Activated CD4-positive, alpha-beta T cell treated with anti-CD3 and anti-CD28 coated beads for 1 hour (primary cell): ENCODE results near the gene PARD3B.

Source experiments
- DNase-seq: peaks from one replicate; pipeline ENCODE4 v3.0.0-alpha.2; 2020

PARD3B gene

GRCh38 chr2:204972606-204973336, 427.5 kb downstream of the PARD3B start:
- DNase-seq = no peak

DNA sequence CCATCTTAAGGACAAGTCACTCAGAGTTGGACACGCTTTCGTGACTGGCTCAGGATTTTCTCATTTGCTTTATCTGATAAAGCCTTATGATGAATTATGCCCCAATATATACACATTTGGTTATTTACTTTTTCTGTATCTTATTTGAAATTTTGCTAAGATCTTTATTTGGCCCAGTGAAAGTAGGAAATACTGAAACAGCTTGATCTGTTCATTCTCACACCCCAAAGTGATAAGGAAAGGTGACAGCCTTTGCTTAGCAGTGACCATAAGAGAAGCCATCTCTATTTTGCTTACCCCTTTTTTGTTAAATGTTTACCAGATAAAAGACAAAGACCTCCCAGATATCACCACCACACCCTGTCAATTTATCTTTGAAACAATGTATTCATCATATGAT, 428.3 kb downstream of the PARD3B start:
- no peak for DNase-seq

GRCh38 chr2:204974487-204974886, 429.2 kb downstream of the PARD3B start:
- DNase-seq = no peak

GRCh38 chr2:204977914-204978313, 432.6 kb downstream of the PARD3B start:
- no peak for DNase-seq

GRCh38 chr2:204982303-204982702, 437.0 kb downstream of the PARD3B start:
- DNase-seq = no peak

DNA sequence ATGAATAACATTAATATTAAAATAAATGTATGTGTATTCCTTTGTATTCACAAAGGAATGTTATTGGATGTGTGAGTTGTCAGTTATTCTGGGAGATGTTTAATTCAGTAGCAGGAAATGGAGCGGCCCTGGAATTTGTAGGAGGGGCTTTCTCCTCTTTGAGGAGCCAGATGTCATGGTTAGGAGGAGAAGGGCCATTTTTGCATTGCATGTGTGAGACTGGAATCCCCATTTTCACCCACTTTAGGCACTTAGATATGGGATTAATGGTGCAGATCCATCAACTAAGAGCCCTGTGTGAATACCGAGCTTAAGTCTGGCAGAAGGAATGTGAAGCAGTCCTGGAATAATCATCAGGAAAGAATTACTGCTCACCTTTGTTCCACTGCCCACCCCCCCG, 439.2 kb downstream of the PARD3B start:
- DNase-seq = no peak

DNA sequence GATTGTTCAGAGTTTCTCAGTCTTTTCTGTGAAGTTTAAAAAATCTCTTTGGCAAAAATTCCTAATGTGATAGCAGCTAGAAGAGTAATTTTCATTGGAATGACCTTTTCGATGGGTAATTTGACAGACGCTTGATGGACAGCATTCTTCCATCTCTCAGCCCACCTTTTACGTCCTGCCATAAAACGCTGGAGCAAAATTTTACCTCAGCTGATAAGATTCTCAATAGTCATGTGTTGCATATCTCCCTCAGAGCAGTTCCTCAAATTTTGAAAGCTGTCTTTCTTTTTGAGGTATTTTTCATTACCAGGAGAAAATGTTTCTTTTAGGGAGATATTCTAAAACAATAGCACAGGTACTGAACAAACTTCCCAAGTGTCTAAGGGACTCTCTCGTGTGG, 441.4 kb downstream of the PARD3B start:
- DNase-seq = no peak

DNA sequence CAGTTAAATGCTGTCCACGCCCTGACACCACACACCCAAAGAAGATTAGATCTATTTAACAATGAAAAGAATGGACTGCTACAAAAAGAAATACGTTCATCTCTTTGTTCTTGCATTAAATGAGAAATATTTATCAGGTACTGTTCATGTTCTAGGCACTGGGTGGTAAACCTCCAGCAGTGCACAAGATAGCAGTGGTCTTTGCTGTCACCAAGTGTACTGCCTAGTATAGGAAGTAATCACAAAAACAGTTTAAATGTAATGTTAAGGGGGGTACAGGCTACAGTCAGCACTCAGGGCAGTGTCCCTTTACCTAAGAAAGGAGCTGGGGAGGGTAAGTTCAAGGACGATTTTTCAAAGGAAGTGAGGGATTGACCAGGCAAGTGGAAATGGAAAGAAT, 443.6 kb downstream of the PARD3B start:
- DNase-seq = no peak

DNA sequence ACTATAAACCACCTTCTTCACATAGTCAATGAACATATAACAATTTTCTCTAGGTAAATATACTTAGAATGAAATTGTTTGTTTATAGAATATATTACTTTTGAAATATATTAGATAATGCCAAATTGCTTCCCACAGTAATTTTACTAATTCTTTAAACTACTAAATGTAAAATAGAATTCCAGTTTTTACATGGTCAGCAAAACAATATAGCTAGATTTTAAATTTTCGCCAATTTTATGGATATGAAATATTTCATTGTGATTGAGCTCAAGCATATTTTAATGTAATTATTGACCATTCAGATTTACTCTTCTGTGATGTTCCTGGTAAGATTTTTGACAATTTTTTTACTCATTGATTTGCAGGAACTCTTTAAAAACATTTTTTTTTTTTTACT, 444.6 kb downstream of the PARD3B start:
- no peak for DNase-seq

- no peak for DNase-seq
These were observed 456.2 kb downstream of the PARD3B start for GRCh38 chr2:205001300-205001966.

- no peak for DNase-seq
These were observed 457.1 kb downstream of the PARD3B start for GRCh38 chr2:205002390-205002789.

DNA sequence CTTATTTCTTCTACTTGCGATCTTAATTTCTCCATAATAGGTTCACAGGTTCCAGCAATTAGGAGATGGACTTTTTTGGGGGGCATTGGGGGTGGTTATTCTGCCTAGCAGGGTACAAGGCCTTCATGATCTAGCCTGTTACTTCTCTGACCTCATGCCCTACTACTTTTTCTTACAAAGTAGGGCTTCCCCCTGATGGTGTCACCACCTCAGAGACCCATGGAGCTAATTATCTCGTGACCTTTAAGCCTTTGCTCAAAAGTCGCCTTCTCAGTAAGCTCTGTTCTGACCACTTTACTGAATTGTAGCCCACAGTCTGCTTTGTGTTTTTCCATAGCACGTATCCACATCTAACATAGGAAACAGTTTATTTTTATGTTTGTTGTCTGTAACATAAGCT, 458.0 kb downstream of the PARD3B start:
- DNase-seq = no peak

DNA sequence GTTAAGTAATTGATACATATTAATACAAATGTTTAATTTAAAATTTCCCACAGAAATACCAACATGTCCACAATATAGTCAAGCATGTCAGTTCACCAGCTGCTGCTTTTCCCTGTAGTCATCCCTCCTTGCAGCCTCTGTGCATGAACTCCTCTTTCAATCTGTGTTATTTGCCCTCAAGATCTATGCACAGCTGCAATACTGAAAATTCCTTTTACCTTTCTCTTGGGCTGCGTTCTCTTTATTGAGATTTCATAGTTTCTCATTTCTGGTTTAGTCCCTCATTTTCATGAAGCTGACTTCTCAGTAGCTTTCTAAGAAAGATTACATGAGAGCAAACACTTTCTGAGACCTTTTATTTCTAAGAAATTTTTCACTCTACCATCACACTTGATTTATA, 464.9 kb downstream of the PARD3B start:
- no peak for DNase-seq

- no peak for DNase-seq
These were observed 465.8 kb downstream of the PARD3B start for GRCh38 chr2:205011031-205011430.

GRCh38 chr2:205012961-205013360, 467.7 kb downstream of the PARD3B start:
- DNase-seq = no peak

DNA sequence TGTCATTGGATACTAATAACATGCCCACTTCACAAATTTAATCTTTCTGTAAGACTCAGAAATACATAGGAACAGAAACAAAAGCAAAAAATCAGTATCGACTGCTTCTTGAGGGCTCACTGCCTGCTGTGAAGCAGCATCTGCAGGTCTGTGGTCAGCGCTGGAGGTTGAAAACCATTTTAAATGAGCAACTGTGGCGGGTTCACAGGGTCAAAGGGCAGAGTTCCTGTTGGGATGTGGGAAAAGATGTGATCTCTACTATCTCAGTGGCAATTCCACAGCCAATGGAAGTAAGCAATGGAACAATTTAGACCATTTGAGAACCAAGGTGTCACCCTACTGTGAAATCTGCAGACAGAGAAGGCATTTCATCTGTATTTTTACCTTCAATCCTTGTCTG, 468.3 kb downstream of the PARD3B start:
- no peak for DNase-seq

DNA sequence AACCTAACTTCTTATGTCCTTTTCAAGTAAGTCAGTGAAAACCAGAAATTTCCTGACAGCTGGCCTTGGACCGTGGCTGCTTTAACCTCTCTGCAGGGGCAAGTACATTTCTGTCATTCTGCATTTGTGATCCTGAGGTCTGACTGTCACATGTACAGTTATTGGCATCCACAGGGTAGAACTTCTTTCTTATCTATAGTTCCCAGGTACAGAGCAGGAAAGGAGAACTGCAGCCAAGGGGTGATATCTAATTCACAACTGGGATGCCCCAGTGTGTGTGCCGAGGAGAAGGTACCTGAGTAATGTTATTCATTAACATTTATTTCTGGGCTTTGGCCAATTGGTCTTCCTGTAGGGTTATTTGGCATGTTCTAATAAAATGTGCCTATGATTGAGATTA, 468.9 kb downstream of the PARD3B start:
- no peak for DNase-seq

GRCh38 chr2:205017381-205017780, 472.1 kb downstream of the PARD3B start:
- DNase-seq = no peak

- DNase-seq = no peak
These were observed 472.6 kb downstream of the PARD3B start for GRCh38 chr2:205017912-205018311.

DNA sequence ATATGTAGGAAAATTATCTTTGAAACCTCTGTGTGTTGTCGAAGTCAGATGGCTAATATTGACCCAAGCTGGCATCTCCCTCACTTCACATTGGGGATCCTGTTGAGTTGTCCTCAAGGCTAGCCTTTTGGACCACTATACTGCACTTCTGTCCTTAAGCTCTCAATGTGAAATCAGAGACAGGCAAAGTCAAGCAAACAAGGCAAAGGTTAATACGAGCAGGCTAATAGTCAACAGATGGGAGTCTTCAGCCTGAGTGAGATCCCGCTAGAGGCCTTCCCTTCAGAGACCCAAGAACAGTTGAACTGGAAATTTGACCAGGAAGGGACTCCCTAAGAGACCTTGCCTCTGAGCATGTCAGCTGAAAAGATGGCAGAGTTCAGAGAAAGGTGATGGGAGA, 475.4 kb downstream of the PARD3B start:
- no peak for DNase-seq

DNA sequence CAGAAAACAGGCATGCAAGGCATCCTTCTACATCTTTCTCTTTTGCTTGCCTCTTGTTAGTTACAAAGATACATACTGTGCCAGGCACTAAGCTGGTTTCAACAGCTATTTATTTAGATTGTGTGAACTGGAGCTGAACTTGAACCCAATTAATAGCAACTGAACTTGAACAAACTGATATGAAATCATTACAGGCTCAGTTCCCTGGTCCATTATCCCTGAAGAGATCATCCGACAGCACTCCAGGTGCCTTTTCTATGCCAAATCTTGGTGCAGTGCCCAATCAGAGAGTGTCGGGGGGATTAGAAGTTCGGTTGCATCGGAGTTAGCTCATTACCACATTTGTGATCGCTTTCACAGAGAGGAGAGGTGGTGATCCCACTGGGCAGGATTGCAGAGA, 477.6 kb downstream of the PARD3B start:
- no peak for DNase-seq

DNA sequence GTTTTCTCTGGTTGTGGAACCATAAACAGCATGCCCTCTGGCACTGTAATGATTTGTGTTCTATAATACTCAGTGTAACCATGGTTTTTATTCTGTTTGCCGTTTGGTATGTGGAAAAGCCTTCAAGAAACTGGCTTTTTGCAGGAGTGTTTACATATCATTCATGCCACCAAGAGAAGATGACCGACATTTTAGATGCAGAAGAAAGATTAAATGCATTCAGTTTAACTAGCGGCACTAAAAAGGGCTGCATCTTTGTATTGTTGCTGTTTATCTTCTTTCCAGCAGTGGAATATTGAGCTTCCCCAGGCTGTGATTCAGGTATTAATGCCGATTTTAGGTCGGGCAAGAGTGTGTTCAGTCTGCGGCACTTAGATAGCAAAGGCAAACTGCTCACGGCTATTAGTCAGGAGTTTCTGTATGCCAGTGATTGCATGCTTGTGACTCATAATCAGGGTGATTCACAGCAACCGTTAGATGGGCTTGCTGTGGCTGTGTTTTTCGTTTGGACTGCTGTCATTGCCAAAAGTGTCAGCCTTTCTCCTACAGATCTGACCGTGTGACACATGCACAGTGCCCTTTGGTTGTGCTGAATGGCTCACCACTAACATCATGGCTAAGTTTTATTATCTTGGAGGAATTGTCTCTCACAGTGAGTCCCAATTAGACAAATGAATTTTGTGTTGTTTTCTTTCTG, 479.7 kb downstream of the PARD3B start:
- no peak for DNase-seq

DNA sequence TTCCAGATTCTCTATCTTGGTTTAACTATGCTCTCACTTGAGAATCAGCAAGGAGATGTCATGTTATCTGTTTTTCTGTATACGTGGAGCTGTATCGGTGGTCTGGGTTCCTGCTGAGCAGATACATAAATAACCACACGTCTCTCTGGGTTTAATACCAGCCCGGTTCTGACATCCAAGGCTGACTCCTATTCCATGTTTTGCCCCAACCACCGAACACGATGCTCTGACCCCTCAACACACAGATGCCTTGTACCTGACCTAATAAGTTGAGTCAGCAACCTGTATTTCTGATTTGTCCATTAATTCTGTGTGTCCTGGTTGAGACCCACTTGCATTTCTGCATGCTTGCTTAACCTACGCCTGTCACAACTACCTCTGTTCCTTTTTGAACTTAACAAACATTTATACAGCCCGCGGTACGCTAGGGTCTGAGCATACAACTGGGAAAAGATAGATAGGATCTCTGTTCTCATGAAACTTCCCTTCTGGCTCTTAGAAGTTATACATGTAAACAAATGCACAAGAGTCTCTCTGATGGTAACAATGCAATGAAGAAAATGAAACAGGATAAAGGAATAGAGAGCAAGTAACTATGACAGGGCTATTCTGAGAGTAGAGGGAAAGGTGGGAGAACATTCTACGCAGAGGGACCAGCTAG, 480.4 kb downstream of the PARD3B start:
- DNase-seq = no peak

- no peak for DNase-seq
These were observed 485.4 kb downstream of the PARD3B start for GRCh38 chr2:205030695-205031094.
